Myocyte (in vitro differentiated cells): ENCODE results near the gene BACH2. TPM values are rescaled to one million over a fixed set of nuclear protein-coding genes. Genes with fewer than 3 reads are reported as not detected.
"Not testable (repeated sequence)": the region's sequence is repeated elsewhere in the genome, so short reads cannot be mapped to it uniquely, and the experiment has no call there.

Experiments used
- DNase-seq: peaks from one replicate; pipeline ENCODE4 v3.0.0-alpha.2; 2012; ENCODE audit warnings: low read depth
- total RNA-seq: library from RNA; depleted of rRNA; stranded (reverse); fragments of >200 nt; gene quantifications from 2 replicates; pipeline ENCODE4 v1.2.3, GENCODE V29; 2014

Gene BACH2
- total RNA-seq, 1 donor from 2014 or later: 0.13 TPM

DNA sequence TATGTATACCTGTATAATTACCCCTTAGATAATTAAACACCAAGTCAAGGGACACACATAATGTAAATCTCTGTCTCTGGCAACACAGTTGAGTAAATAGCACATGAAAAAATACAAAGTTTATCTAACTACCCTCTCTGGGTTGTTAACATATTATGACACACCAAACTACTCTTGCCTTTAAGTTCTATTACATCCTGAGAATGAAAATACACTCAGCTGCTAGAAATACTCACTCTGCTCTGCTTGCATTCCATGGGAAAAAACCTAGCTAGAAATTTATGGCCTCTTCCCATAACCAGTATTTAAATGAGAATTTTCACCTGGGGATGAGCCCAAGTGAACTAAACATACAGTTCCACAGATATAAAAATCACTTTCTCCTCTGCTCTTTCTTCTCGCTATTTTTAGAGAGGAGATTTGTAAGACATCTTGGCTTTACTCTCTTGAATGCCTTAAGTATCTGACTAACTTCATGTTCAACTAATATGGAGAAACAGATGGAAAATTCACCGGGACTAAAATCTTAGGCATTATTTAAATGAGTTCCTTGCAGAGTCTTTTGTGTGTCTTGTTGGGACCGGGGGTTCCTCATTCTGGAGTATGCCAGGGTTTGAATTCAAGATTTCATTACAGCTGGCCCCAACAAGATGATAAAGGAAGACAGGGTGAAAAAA is 261.5 kb downstream of the BACH2 start:
- DNase-seq: peak; percentile 6

DNA sequence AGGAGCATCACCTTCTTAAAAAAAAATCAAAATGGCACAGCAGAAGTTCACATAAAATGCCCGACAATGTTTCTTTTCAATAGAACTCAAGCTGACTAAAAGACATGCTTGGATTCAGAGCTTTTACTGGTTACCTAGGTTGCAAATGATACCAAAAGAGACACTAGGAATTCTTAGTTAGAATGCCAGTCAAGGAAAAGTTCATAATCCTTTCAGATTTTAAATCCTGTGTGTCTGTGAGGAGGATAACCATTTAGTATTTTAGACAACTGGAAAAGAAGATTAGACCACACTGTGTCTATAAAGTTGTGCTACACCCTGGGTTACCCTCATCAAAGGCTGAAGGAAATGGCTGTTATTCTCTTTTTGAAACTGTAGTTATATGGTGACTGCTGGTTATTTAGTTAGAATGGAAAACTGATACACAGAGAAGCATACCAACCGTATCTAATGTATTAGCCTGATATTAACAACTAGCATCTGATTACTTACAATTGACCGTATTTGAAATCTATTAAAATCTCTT is 262.8 kb downstream of the BACH2 start:
- no peak for DNase-seq

GRCh38 chr6:90032489-90033212 is 264.0 kb downstream of the BACH2 start:
- DNase-seq: not testable (repeated sequence)

DNA sequence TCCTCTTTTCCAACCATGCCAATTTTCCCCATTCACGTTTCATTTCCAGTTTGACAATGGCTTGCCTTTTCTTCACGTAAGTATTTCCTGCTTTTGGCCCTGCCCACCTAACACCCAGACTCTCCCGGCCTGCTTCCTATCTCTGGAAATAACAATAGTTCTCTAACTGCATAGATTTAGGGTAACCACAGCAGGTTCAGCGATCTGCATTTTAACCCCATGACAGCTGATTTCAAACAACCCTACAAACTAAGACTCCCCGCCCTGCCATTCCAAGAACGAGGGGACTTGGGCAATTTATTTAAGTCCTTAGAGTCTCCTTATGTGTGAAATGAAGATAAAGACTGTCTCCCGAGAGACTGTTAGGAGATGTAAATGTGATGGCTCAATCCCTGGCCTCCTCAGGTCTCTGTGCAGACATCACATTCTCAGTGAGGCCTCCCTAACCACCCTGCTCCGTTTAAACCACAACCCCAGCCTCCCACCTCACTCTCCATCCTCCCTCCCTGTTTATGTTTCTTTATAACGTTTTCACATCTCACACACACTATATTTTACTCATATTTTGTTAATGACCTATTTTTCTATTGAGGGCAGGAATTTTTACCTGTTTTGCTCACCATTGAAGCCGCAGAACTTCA is 267.5 kb downstream of the BACH2 start:
- no peak for DNase-seq

GRCh38 chr6:90028066-90028778 is 268.4 kb downstream of the BACH2 start:
- no peak for DNase-seq

DNA sequence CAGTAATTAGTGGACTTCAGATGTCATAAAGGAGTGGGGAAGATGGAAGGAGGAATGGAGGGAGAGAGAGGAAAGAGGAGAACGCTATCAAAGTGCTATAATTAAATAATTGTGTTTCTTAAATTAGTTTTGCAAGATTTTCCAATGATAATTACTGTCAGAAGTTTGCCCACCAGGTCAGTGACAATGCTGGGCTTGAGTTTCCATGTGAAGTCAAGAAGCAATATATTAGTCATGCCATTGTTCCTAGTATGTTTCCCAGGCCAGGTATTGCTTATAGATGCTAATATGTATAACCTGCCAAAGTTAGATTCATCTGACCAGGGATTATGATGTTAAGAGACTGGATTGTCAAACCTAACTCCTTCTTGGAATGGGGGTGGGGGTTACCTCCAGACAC is 270.4 kb downstream of the BACH2 start:
- DNase-seq: no peak

GRCh38 chr6:90025523-90026061 is 271.1 kb downstream of the BACH2 start:
- peak; percentile 79 for DNase-seq

DNA sequence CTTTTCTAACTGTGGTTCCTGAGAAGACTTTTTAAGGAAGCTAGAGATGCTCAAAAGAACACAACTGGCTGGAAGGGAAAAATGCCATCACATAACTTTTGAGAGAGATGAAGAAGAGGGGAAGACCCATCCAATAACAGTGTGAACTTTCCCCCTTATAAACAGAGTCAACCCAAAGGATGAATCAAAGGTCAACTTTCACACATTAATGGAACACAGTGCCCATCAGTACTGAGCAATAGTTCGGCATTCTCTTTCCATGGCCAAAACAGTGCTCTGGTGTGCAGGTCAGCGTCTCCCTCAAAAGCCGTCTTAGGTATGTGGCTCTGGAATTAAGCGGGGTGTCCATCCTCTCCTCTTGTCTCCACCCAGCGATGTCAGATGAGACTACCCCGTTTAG is 272.0 kb downstream of the BACH2 start:
- DNase-seq: no peak

GRCh38 chr6:90021711-90022110 is 274.9 kb downstream of the BACH2 start:
- no peak for DNase-seq

- no peak for DNase-seq
Observed at GRCh38 chr6:90020746-90021145, 275.9 kb downstream of the BACH2 start.

DNA sequence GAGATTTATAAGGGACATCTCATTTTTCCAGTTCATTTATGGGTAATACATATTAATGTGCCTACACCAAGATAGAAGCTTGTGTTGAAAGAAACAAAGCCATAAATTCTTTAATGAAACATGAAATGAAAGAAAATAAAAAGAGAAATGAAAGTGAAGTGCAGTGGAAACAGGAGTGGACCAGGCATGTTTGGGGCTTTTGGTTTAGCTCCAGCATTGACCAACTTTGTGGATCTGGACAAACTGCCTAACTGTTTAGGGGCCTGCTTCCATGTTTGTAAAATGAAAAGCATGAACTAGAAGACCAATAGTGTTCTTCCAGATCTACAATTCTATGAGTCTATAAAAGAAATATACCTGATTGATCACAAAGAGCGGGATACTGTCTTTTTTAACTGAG is 277.4 kb downstream of the BACH2 start:
- DNase-seq: no peak

DNA sequence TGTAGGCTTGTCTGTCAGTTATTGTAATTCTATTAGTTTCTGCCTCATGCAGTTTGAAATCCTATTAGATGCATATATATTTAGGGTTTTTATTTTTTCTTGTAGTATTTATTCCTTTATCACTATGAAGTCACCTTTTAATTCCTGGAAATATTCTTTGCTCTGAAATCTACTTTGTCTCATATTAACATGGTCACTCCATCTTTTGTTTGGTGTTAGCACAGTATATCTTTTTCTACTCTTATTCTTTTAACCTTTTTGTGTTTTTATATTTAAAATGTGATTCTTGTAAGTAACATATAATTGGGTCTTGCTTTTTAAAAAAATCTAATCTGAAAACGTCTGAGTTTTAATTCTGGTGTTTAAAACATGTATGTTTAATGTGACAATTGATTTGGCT is 280.8 kb downstream of the BACH2 start:
- no peak for DNase-seq

GRCh38 chr6:90008908-90009501 is 287.6 kb downstream of the BACH2 start:
- DNase-seq: peak; percentile 18

GRCh38 chr6:90008189-90008907 is 288.3 kb downstream of the BACH2 start:
- no peak for DNase-seq

- DNase-seq: no peak
Observed at GRCh38 chr6:90005048-90005827, 291.4 kb downstream of the BACH2 start.

- DNase-seq: no peak
Observed at GRCh38 chr6:90004511-90004910, 292.1 kb downstream of the BACH2 start.

DNA sequence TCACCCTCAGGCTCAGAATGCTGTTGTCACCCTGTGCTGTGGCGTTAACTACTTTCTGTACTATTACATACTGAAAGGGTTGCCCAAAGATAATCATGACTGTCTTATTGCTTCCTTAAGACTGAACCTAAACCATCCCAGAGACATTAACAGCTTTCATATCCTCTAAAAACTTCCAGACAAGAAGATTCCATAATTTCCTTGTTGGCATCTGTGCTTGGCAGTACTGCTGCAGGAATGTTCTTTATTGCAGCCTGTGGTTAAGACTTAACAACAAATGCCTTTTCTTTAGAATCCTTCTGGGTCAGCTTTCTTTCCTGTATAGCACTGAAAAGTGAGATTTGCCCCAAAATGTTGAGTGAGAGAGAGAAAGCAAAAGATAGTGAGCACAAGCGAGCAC is 292.7 kb downstream of the BACH2 start:
- DNase-seq: peak; percentile 20

- no peak for DNase-seq
Observed at GRCh38 chr6:90003069-90003795, 293.4 kb downstream of the BACH2 start.
